Measurements from ENCODE around the gene FGF14.

The FGF14 gene

DNA sequence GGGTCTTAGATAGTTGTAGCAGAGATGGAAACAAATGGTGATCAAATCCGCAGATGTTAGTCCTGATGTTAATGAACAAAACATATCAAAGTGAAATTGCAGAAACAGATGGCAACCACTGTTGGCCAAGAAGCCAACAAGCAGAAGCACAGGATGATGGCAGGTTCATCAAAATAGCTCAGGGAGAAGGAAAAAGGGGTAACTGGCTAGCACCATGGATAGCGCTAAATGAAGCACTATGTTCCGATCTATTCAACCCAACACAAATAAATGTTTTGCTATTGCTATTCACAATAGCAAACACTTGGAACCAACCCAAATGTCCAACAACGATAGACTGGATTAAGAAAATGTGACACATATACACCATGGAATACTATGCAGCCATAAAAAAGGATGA, 413.7 kb downstream of the FGF14 start:
- Histone ChIP-seq H3K36me3 (ENCODE audit: control insufficient read depth, low read length) (no peaks in the 10 kb centered on the region), H3K79me2 (ENCODE audit: control insufficient read depth, low read length) (no peaks in the 10 kb centered on the region), H3K4me2 (ENCODE audit: low read length) (no peak overlapping the region), H3F3A (ENCODE audit: control insufficient read depth, insufficient read depth) (no peaks in the 10 kb centered on the region), H3K9me2 (replicated peaks; ENCODE audit: control insufficient read depth, low read length) (no peaks in the 10 kb centered on the region), H3K27me3 (ENCODE audit: control insufficient read depth, low read length) (no peaks in the 10 kb centered on the region), H3K9me3 (ENCODE audit: control insufficient read depth, insufficient read depth, low read length) (no peaks in the 10 kb centered on the region), H3K27ac (ENCODE audit: low read depth, low read length) (no peak overlapping the region), H3K4me3 (ENCODE audit: low read length) (no peak overlapping the region), H3K4me1 (ENCODE audit: control insufficient read depth, low read length) (no peaks in the 10 kb centered on the region), H4K20me1 (ENCODE audit: control insufficient read depth, insufficient read depth, low read depth, low read length) (no peaks in the 10 kb centered on the region)
- TF ChIP-seq, protein P1, sequence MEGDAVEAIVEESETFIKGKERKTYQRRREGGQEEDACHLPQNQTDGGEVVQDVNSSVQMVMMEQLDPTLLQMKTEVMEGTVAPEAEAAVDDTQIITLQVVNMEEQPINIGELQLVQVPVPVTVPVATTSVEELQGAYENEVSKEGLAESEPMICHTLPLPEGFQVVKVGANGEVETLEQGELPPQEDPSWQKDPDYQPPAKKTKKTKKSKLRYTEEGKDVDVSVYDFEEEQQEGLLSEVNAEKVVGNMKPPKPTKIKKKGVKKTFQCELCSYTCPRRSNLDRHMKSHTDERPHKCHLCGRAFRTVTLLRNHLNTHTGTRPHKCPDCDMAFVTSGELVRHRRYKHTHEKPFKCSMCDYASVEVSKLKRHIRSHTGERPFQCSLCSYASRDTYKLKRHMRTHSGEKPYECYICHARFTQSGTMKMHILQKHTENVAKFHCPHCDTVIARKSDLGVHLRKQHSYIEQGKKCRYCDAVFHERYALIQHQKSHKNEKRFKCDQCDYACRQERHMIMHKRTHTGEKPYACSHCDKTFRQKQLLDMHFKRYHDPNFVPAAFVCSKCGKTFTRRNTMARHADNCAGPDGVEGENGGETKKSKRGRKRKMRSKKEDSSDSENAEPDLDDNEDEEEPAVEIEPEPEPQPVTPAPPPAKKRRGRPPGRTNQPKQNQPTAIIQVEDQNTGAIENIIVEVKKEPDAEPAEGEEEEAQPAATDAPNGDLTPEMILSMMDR (IDR thresholded peaks at IDR 0.05; ENCODE audit: low read depth, low read length, poor library complexity, severe bottlenecking) = no peak
- TF ChIP-seq EZH2phosphoT487 (IDR thresholded peaks at IDR 0.05; ENCODE audit: borderline replicate concordance, low read length) = no peak

DNA sequence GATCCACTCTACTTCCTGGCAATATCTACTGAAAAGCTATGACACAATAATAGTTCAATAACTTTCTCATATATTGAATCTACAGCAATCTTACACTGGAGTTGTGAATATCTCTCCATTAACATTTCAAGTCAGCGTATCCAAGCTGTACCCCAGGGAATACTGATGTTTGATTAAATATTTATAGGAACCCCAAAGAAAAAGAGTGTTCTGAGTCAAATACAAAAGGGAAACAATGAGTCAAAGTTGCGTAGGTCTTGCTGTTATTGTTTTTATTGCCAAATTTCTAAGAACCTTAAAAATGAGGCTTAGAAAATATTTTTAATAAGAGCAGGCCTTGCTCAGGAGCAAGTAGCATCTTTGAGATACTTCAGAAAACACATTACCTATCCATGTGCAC, 415.5 kb downstream of the FGF14 start:
- no peaks in the 10 kb centered on the region for H4K20me1 ChIP-seq (ENCODE audit: control insufficient read depth, insufficient read depth, low read depth, low read length)
- H3K79me2 ChIP-seq (ENCODE audit: control insufficient read depth, low read length) = no peaks in the 10 kb centered on the region
- TF ChIP-seq, protein P1 (IDR thresholded peaks at IDR 0.05; ENCODE audit: low read depth, low read length, poor library complexity, severe bottlenecking) = no peak
- TF ChIP-seq EZH2phosphoT487 (IDR thresholded peaks at IDR 0.05; ENCODE audit: borderline replicate concordance, low read length) = no peak
- H3F3A ChIP-seq (ENCODE audit: control insufficient read depth, insufficient read depth) = no peaks in the 10 kb centered on the region
- H3K36me3 ChIP-seq (ENCODE audit: control insufficient read depth, low read length) = no peaks in the 10 kb centered on the region
- H3K9me3 ChIP-seq (ENCODE audit: control insufficient read depth, insufficient read depth, low read length) = no peaks in the 10 kb centered on the region
- no peak overlapping the region for H3K4me2 ChIP-seq (ENCODE audit: low read length)
- no peak overlapping the region for H3K4me3 ChIP-seq (ENCODE audit: low read length)
- no peak overlapping the region for H3K27ac ChIP-seq (ENCODE audit: low read depth, low read length)
- H3K27me3 ChIP-seq (ENCODE audit: control insufficient read depth, low read length) = no peaks in the 10 kb centered on the region
- H3K9me2 ChIP-seq (replicated peaks; ENCODE audit: control insufficient read depth, low read length) = no peaks in the 10 kb centered on the region
- H3K4me1 ChIP-seq (ENCODE audit: control insufficient read depth, low read length) = no peaks in the 10 kb centered on the region

DNA sequence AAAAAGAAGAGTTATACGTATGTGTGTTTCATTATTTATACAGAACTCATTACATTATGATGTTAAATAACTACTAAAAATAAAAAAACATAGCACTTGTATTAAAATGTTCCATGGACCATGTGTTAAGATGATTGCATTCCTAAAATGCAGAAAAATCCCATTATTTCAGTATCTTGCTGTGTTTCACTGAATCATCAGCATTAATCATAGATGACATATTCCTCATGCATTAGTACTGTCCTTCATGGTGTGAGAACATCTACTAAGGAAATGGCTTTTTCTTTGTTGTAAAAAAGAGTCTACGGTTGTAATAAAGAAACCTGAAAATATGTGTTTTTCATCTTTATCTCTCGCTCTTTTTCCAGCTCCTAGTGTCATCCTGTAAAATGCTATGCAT, 416.5 kb downstream of the FGF14 start:
- H3K36me3 ChIP-seq (ENCODE audit: control insufficient read depth, low read length) = no peaks in the 10 kb centered on the region
- H3K27me3 ChIP-seq (ENCODE audit: control insufficient read depth, low read length) = no peaks in the 10 kb centered on the region
- H3K4me2 ChIP-seq (ENCODE audit: low read length) = no peak overlapping the region
- H3F3A ChIP-seq (ENCODE audit: control insufficient read depth, insufficient read depth) = no peaks in the 10 kb centered on the region
- TF ChIP-seq EZH2phosphoT487 (IDR thresholded peaks at IDR 0.05; ENCODE audit: borderline replicate concordance, low read length) = no peak
- TF ChIP-seq, protein P1 (IDR thresholded peaks at IDR 0.05; ENCODE audit: low read depth, low read length, poor library complexity, severe bottlenecking) = no peak
- no peaks in the 10 kb centered on the region for H4K20me1 ChIP-seq (ENCODE audit: control insufficient read depth, insufficient read depth, low read depth, low read length)
- no peak overlapping the region for H3K27ac ChIP-seq (ENCODE audit: low read depth, low read length)
- no peaks in the 10 kb centered on the region for H3K9me2 ChIP-seq (replicated peaks; ENCODE audit: control insufficient read depth, low read length)
- H3K4me1 ChIP-seq (ENCODE audit: control insufficient read depth, low read length) = no peaks in the 10 kb centered on the region
- H3K9me3 ChIP-seq (ENCODE audit: control insufficient read depth, insufficient read depth, low read length) = no peaks in the 10 kb centered on the region
- H3K79me2 ChIP-seq (ENCODE audit: control insufficient read depth, low read length) = no peaks in the 10 kb centered on the region
- H3K4me3 ChIP-seq (ENCODE audit: low read length) = no peak overlapping the region

DNA sequence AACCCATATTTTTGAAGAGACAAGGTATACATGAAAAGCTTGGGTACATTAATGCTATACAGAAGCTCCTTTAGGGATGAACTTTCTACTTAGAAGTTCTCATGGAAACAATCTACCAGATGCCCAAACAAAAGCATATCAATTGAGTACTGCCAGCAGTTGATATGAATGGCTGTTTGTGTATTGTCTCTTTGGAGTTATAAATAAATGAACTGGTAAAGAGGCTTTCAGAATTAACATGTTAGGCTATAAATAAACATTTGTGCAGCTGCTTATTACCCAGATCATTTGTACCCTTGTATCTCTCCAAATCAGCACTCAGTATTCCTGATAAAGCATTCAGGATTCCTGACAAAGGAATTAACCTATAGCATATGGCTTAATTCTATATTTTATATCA, 418.9 kb downstream of the FGF14 start:
- Histone ChIP-seq H4K20me1 (ENCODE audit: control insufficient read depth, insufficient read depth, low read depth, low read length) (no peaks in the 10 kb centered on the region), H3K79me2 (ENCODE audit: control insufficient read depth, low read length) (no peaks in the 10 kb centered on the region), H3K27me3 (ENCODE audit: control insufficient read depth, low read length) (no peaks in the 10 kb centered on the region), H3K4me2 (ENCODE audit: low read length) (no peak overlapping the region), H3K36me3 (ENCODE audit: control insufficient read depth, low read length) (no peaks in the 10 kb centered on the region), H3K4me3 (ENCODE audit: low read length) (no peak overlapping the region), H3K4me1 (ENCODE audit: control insufficient read depth, low read length) (no peaks in the 10 kb centered on the region), H3F3A (ENCODE audit: control insufficient read depth, insufficient read depth) (no peaks in the 10 kb centered on the region), H3K27ac (ENCODE audit: low read depth, low read length) (no peak overlapping the region), H3K9me2 (replicated peaks; ENCODE audit: control insufficient read depth, low read length) (no peaks in the 10 kb centered on the region), H3K9me3 (ENCODE audit: control insufficient read depth, insufficient read depth, low read length) (no peaks in the 10 kb centered on the region)
- TF ChIP-seq, protein P1 (IDR thresholded peaks at IDR 0.05; ENCODE audit: low read depth, low read length, poor library complexity, severe bottlenecking) = no peak
- TF ChIP-seq EZH2phosphoT487 (IDR thresholded peaks at IDR 0.05; ENCODE audit: borderline replicate concordance, low read length) = no peak

All from DOHH2 (cell line).